GM19035 (cell line): ENCODE data around the gene PCBP1.
A peak's percentile ranks its signal among the peaks of the same experiment; 100 is the strongest.
"Not testable (repeated sequence)": the region's sequence is repeated elsewhere in the genome, so short reads cannot be mapped to it uniquely, and the experiment has no call there.

Experiments
- ATAC-seq: cut with Tn5 transposase; IDR thresholded peaks from one replicate; pipeline ENCODE4 v1.9.1; 2021; ENCODE audit not compliant: unreplicated experiment

Gene PCBP1

DNA sequence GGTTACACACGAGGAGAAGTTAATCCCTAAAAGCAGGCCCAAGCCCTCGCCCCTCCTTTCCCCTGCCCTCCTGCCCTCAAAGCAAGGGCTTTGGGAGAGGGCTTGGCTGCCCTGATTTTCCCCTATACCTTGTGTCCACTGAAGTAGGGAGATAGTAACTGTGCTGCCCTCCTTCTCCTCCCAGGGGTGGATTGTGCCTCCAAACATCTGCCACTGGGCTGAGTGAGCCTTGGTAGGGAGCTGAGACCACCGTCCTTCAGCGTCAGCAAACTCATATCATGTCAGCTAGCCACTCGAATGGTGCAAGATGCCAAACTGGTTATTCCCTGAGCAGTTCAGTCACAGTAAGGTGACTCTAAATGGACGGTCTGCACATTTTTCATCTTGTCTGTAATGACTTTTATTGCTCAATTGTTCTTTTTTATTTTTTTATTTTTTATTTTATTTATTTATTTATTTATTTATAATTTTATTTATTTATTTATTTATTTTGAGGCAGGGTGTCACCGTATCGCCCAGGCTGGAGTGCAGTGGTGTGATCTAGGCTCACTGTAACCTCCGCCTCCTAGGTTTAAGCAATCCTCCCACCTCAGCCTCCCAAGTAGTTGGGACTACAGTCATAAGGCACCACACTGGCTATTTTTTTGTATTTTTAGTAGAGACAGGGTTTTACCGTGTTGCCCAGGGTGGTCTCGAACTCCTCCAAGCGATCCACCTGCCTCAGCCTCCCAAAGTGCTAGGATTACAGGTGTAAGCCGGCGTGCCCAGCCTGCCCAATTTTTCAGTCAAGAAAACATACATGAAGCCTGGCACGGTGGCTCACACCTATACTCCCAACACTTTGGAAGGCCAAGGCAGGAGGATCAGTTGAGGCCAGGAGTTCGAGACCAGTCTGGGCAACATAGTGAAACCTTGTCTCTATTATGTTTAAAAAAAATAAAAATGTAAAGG lies 8.7 kb downstream of the PCBP1 start:
- ATAC-seq, result no peak

DNA sequence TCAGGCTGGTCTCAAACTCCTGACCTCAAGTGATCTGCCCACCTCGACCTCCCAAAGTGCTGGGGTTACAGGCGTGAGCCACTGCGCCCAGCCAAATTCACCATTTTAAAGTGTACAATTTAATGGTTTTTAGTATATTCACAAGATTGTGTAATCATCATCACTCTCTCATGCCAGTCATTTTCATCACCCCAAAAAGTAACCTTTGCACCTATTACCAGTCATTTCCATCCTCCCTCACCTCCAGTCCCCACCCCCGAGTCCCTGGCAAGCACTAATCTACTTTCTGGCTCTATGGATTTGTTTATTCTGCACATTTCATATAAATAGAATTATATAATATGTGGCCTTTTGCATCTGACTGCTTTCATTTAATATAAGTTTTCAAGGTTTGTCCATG lies 10.8 kb downstream of the PCBP1 start:
- ATAC-seq, result no peak

DNA sequence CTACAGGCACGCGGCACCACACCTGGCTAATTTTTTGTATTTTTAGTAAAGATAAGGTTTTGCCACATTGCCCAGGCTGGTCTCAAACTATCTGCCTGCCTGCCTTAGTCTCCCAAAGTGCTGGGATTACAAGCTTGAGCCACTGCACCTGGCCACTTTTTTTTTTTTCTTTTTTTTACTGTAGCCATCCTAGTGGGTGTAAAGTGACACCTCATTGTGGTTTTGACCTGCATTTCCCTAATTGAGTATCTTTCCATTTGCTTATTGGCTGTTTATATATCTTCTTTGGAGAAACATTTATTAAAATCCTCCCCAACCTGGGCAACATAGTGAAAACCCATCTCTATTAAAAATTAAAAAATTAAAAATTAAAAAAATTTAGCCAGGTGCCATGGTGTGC lies 12.0 kb downstream of the PCBP1 start:
- ATAC-seq, result no peak

GRCh38 chr2:70101174-70101573 lies 13.9 kb downstream of the PCBP1 start:
- ATAC-seq, result no peak

DNA sequence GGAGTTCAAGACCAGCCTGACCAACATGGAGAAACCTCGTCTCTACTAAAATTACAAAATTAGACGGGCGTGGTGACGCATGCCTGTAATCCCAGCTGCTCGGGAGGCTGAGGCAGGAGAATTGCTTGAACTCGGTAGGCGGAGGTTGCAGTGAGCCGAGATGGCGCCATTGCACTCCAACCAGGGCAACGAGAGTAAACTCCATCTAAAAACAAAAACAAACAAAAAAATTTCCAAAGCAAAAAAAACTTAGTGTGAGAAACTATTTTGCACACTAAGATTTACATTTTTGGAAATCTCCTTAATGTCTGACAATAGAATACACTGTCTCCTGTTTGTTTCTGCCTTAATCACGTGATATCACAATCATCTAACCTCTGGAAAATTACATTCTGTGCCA lies 14.4 kb downstream of the PCBP1 start:
- ATAC-seq, result not testable (repeated sequence)

DNA sequence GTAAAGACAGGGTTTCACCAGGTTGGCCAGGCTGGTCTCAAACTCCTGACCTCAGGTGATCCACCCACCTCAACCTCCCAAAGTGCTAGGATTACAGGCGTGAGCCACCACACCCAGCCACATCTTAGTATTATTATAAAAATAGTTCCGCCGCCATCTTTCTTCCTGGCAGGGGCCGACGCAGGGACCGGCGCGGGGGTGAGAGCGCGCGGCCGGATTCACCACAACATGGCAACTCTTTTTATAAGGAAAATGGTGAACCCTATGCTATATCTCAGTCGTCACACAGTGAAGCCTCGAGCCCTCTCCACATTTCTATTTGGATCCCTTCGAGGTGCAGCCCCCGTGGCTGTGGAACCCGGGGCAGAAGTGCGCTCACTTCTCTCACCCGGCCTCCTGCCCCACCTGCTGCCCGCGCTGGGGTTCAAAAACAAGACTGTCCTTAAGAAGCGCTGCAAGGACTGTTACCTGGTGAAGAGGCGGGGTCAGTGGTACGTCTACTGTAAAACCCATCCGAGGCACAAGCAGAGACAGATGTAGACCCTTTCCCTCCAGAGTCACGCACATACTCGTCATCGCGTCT lies 15.1 kb downstream of the PCBP1 start:
- ATAC-seq, result not testable (repeated sequence)

DNA sequence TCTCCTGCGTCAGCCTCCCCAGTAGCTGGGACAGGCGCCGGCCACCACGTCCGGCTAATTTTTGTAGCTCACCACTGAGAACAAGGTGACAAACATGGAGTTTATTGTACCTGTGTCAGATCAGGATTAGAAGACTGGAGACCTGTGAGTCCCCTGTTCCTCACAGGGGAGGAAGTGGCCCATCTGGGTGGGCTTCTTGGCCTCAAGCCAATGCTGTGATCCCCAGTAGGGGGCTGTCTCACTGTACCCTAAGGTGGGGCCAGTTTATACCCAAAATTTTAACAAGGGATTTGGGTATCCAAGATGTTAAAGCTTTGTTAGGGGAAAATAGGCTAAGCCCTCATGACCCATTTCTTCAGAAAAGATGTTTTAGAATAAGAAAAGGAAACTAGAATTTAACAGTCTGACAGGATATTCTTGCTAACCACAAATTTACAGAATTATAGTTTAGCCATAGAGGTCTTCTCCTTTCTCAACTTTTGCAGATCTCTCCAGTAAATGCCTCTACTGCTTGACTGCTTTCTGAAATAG lies 16.3 kb downstream of the PCBP1 start:
- ATAC-seq, result no peak

DNA sequence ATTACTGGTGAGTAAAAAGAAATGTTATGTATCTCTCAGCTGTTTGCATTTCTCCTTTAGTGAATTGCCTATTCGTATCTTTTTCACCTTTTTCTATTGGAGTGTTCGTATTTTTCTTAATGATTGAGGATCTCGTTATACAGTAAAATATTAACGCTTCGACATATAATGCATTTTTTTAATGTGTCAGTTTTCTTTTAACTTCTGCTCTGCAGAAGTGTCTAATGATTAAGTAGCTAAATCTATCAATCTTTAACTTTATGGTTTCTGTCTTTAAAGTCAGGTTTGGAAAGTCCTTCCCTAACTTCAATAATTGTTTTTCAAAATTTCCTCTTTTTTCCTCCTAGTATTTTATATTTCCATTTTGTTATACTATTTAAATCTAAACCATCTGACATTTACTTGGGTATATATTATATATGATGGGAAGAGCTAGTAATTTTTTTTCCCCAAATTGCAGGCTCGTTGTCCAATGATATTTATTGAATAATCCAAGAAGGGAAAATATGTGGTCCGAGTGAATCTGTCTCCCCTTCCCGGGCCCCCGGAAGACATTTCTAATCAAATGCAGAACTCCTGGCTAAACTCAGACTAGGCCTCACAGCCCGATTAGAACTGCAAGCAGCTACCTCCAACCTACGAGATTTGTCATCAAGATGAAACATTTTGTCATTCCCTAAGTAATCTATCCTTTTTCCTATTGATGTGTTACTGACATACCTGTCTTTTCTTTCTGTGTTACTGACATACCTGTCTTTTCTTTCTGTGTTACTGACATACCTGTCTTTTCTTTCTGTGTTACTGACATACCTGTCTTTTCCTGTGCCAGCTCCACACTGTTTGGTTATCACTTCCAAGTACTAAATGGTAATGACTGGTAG lies 17.2 kb downstream of the PCBP1 start:
- no peak for ATAC-seq

GRCh38 chr2:70106138-70106537 lies 18.9 kb downstream of the PCBP1 start:
- ATAC-seq, result not testable (repeated sequence)

DNA sequence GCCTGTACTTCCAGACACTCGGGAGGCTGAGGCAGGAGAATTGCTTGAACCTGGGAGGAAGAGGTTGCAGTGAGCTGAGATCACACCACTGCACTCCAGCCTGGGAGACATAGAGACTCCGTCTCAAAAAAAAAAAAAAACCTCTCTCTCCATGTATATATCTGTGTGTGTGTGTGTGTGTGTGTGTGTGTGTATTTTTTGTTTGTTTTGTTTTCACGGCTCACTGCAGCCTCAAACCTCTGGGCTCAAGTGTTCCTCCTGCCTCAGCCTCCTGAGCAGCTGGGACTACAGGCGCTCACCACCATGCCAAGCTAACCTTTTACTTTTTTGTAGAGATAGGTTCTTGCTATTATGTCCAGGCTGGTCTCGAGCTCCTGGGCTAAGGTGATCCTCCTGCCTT lies 23.1 kb downstream of the PCBP1 start:
- ATAC-seq, result not testable (repeated sequence)

GRCh38 chr2:70111752-70112591 lies 24.7 kb downstream of the PCBP1 start:
- ATAC-seq, result no peak

- no peak for ATAC-seq
Measured at GRCh38 chr2:70113359-70114070, 26.2 kb downstream of the PCBP1 start.

GRCh38 chr2:70115646-70116442 lies 28.6 kb downstream of the PCBP1 start:
- ATAC-seq, result peak; percentile 58

- ATAC-seq, result no peak
Measured at GRCh38 chr2:70116936-70117552, 29.8 kb downstream of the PCBP1 start.

- no peak for ATAC-seq
Measured at GRCh38 chr2:70118798-70119454, 31.6 kb downstream of the PCBP1 start.

- no peak for ATAC-seq
Measured at GRCh38 chr2:70121627-70122372, 34.5 kb downstream of the PCBP1 start.

- ATAC-seq, result no peak
Measured at GRCh38 chr2:70122470-70122869, 35.2 kb downstream of the PCBP1 start.
